NCI-H748 (cell line): Measurements from ENCODE around the gene FBXW9.
A peak's percentile ranks its signal among the peaks of the same experiment; 100 is the strongest.
"Not testable (repeated sequence)": the region's sequence is repeated elsewhere in the genome, so short reads cannot be mapped to it uniquely, and the experiment has no call there.

ENCODE experiments used
- DNase-seq: peaks from one replicate; lab custom pipeline; 2025; ENCODE audit not compliant: unreplicated experiment; lab: John Stamatoyannopoulos, UW

FBXW9 gene

GRCh38 chr19:12715929-12716328, 19.5 kb upstream of the FBXW9 start:
- DNase-seq, result no peak

GRCh38 chr19:12715102-12715501, 18.7 kb upstream of the FBXW9 start:
- DNase-seq, result no peak

- DNase-seq, result not testable (repeated sequence)
These were observed 16.9 kb upstream of the FBXW9 start for GRCh38 chr19:12713304-12713703.

GRCh38 chr19:12712077-12712476, 15.6 kb upstream of the FBXW9 start:
- not testable (repeated sequence) for DNase-seq

GRCh38 chr19:12711187-12711586, 14.8 kb upstream of the FBXW9 start:
- DNase-seq, result no peak

GRCh38 chr19:12708641-12709040, 12.2 kb upstream of the FBXW9 start:
- DNase-seq, result no peak

GRCh38 chr19:12706332-12706718, 9.9 kb upstream of the FBXW9 start:
- DNase-seq, result no peak

GRCh38 chr19:12705654-12706331, 9.4 kb upstream of the FBXW9 start:
- DNase-seq, result no peak

- no peak for DNase-seq
These were observed 8.7 kb upstream of the FBXW9 start for GRCh38 chr19:12705169-12705568.

- peak; percentile 12 for DNase-seq
These were observed 6.6 kb upstream of the FBXW9 start for GRCh38 chr19:12703046-12703445.

- DNase-seq, result no peak
These were observed 5.3 kb upstream of the FBXW9 start for GRCh38 chr19:12701596-12702282.

- no peak for DNase-seq
These were observed 1.7 kb upstream of the FBXW9 start for GRCh38 chr19:12698138-12698537.

GRCh38 chr19:12697425-12697824, 994 bp upstream of the FBXW9 start:
- DNase-seq, result not testable (repeated sequence)

GRCh38 chr19:12695997-12696365, 450 bp downstream of the FBXW9 start:
- peak; percentile 25 for DNase-seq

- no peak for DNase-seq
These were observed 917 bp downstream of the FBXW9 start for GRCh38 chr19:12695514-12695913.

- no peak for DNase-seq
These were observed 1.3 kb downstream of the FBXW9 start for GRCh38 chr19:12695096-12695495.

- no peak for DNase-seq
These were observed 1.8 kb downstream of the FBXW9 start for GRCh38 chr19:12694641-12695040.

- no peak for DNase-seq
These were observed 3.5 kb downstream of the FBXW9 start for GRCh38 chr19:12692960-12693359.

GRCh38 chr19:12689581-12690216, 6.7 kb downstream of the FBXW9 start:
- DNase-seq, result no peak

GRCh38 chr19:12689012-12689411, 7.4 kb downstream of the FBXW9 start:
- DNase-seq, result no peak

- no peak for DNase-seq
These were observed 8.8 kb downstream of the FBXW9 start, which contains the start of gene GNG14 for GRCh38 chr19:12687496-12688196. TSS of gene GNG14 (plus strand) at chr19:12687998. CDS start at chr19:12688049, 51 bp downstream.

GRCh38 chr19:12685831-12686230, 10.6 kb downstream of the FBXW9 start:
- no peak for DNase-seq
